Measurements from ENCODE around the gene ANAPC1. TPM values are rescaled to one million over a fixed set of nuclear protein-coding genes. Genes with fewer than 3 reads are reported as not detected.
A peak's percentile ranks its signal among the peaks of the same experiment; 100 is the strongest.
"Not testable (repeated sequence)": the region's sequence is repeated elsewhere in the genome, so short reads cannot be mapped to it uniquely, and the experiment has no call there.

The ANAPC1 gene
- total RNA-seq, 3 donors from 2014 or later: 45.0 to 52.8 (median 49.5) TPM

GRCh38 chr2:111850646-111851045, 33.3 kb downstream of the ANAPC1 start:
- H3K9me3 ChIP-seq; H3K4me1 ChIP-seq; H3K27me3 ChIP-seq; H3K4me3 ChIP-seq; DNase-seq (ENCODE audit: low spot score in 2 of 2); H3K27ac ChIP-seq; H3K36me3 ChIP-seq; intact Hi-C loops (cut with DNase I; ENCODE audit: low total_unique reads): not testable (repeated sequence)
- TF ChIP-seq CTCF (IDR thresholded peaks at IDR 0.05): peak in 1 of 3 donors; percentile 19

- H3K9me3 ChIP-seq; intact Hi-C loops (cut with DNase I; ENCODE audit: low total_unique reads); DNase-seq (ENCODE audit: low spot score in 2 of 2); H3K36me3 ChIP-seq; H3K4me1 ChIP-seq; H3K27ac ChIP-seq; H3K4me3 ChIP-seq; H3K27me3 ChIP-seq: not testable (repeated sequence)
These were observed 44.2 kb downstream of the ANAPC1 start for GRCh38 chr2:111839625-111840282.

- H3K4me3 ChIP-seq; DNase-seq (ENCODE audit: low spot score in 2 of 2); H3K36me3 ChIP-seq; H3K4me1 ChIP-seq; intact Hi-C loops (cut with DNase I; ENCODE audit: low total_unique reads); H3K9me3 ChIP-seq; H3K27me3 ChIP-seq; H3K27ac ChIP-seq: not testable (repeated sequence)
These were observed 45.0 kb downstream of the ANAPC1 start for GRCh38 chr2:111838992-111839391.

- intact Hi-C loops (cut with DNase I; ENCODE audit: low total_unique reads); DNase-seq (ENCODE audit: low spot score in 2 of 2); H3K9me3 ChIP-seq; H3K36me3 ChIP-seq; H3K4me3 ChIP-seq; H3K27me3 ChIP-seq; H3K27ac ChIP-seq; H3K4me1 ChIP-seq: not testable (repeated sequence)
These were observed 49.8 kb downstream of the ANAPC1 start for GRCh38 chr2:111834221-111834620.

- H3K27me3 ChIP-seq; H3K27ac ChIP-seq; H3K9me3 ChIP-seq; H3K4me3 ChIP-seq; intact Hi-C loops (cut with DNase I; ENCODE audit: low total_unique reads); H3K36me3 ChIP-seq; H3K4me1 ChIP-seq; DNase-seq (ENCODE audit: low spot score in 2 of 2): not testable (repeated sequence)
These were observed 53.5 kb downstream of the ANAPC1 start for GRCh38 chr2:111830479-111830878.

GRCh38 chr2:111828217-111828766, 55.7 kb downstream of the ANAPC1 start:
- H3K36me3 ChIP-seq; H3K4me1 ChIP-seq; H3K27ac ChIP-seq; H3K9me3 ChIP-seq; intact Hi-C loops (cut with DNase I; ENCODE audit: low total_unique reads); H3K27me3 ChIP-seq; DNase-seq (ENCODE audit: low spot score in 2 of 2); H3K4me3 ChIP-seq: not testable (repeated sequence)

GRCh38 chr2:111812970-111813622, 70.9 kb downstream of the ANAPC1 start:
- H3K4me3 ChIP-seq; H3K4me1 ChIP-seq; H3K27me3 ChIP-seq; H3K9me3 ChIP-seq; intact Hi-C loops (cut with DNase I; ENCODE audit: low total_unique reads); H3K27ac ChIP-seq; DNase-seq (ENCODE audit: low spot score in 2 of 2); H3K36me3 ChIP-seq: not testable (repeated sequence)

- H3K36me3 ChIP-seq; DNase-seq (ENCODE audit: low spot score in 2 of 2); H3K9me3 ChIP-seq; H3K27ac ChIP-seq; H3K4me3 ChIP-seq; intact Hi-C loops (cut with DNase I; ENCODE audit: low total_unique reads); H3K4me1 ChIP-seq; H3K27me3 ChIP-seq: not testable (repeated sequence)
These were observed 93.4 kb downstream of the ANAPC1 start for GRCh38 chr2:111790633-111791032.

GRCh38 chr2:111784081-111784480, 99.9 kb downstream of the ANAPC1 start:
- H3K27ac ChIP-seq; H3K4me1 ChIP-seq; intact Hi-C loops (cut with DNase I; ENCODE audit: low total_unique reads); H3K27me3 ChIP-seq; H3K9me3 ChIP-seq; H3K4me3 ChIP-seq; DNase-seq (ENCODE audit: low spot score in 2 of 2); H3K36me3 ChIP-seq: not testable (repeated sequence)

- DNase-seq (ENCODE audit: low spot score in 2 of 2); H3K36me3 ChIP-seq; H3K9me3 ChIP-seq; H3K4me3 ChIP-seq; H3K27ac ChIP-seq; intact Hi-C loops (cut with DNase I; ENCODE audit: low total_unique reads); H3K4me1 ChIP-seq; H3K27me3 ChIP-seq: not testable (repeated sequence)
These were observed 101.8 kb downstream of the ANAPC1 start for GRCh38 chr2:111782195-111782594.

GRCh38 chr2:111781443-111782094, 102.4 kb downstream of the ANAPC1 start:
- H3K9me3 ChIP-seq; H3K27ac ChIP-seq; H3K4me3 ChIP-seq; intact Hi-C loops (cut with DNase I; ENCODE audit: low total_unique reads); H3K36me3 ChIP-seq; H3K4me1 ChIP-seq; H3K27me3 ChIP-seq; DNase-seq (ENCODE audit: low spot score in 2 of 2): not testable (repeated sequence)

- H3K9me3 ChIP-seq; H3K4me3 ChIP-seq; H3K27ac ChIP-seq; intact Hi-C loops (cut with DNase I; ENCODE audit: low total_unique reads); DNase-seq (ENCODE audit: low spot score in 2 of 2); H3K36me3 ChIP-seq; H3K27me3 ChIP-seq; H3K4me1 ChIP-seq: not testable (repeated sequence)
These were observed 106.8 kb downstream of the ANAPC1 start for GRCh38 chr2:111777155-111777554.

Measured in breast epithelium (tissue), 4 donors.